ENCODE results near the gene ATP6V0A4.

Gene ATP6V0A4

GRCh38 chr7:138825049-138825721 lies 27.2 kb upstream of the ATP6V0A4 start:
- no peak overlapping the region for H2AFZ ChIP-seq (ENCODE audit: low read length)
- no peak overlapping the region for H3K4me2 ChIP-seq (ENCODE audit: low read length)
- no peak overlapping the region for H3K27ac ChIP-seq (ENCODE audit: low read depth, low read length, poor library complexity, severe bottlenecking)
- no peak overlapping the region for H3K4me3 ChIP-seq (ENCODE audit: low read depth, low read length, poor library complexity, severe bottlenecking)
- H4K20me1 ChIP-seq (ENCODE audit: insufficient read depth, low read length): no peaks in the 10 kb centered on the region
- H3F3A ChIP-seq (ENCODE audit: insufficient read depth, low read length): no peaks in the 10 kb centered on the region
- H3K9me3 ChIP-seq (ENCODE audit: low read length): no peaks in the 10 kb centered on the region
- no peaks in the 10 kb centered on the region for H3K36me3 ChIP-seq (ENCODE audit: insufficient read depth, low read length)
- no peak for TF ChIP-seq EZH2 (IDR thresholded peaks at IDR 0.05; ENCODE audit: borderline replicate concordance, low read length)
- TF ChIP-seq CTCF (IDR thresholded peaks at IDR 0.05; ENCODE audit: low read length): no peak
- H3K79me2 ChIP-seq (ENCODE audit: insufficient read depth, low read length): no peaks in the 10 kb centered on the region
- H3K9me2 ChIP-seq (ENCODE audit: low read depth, low read length): no peaks in the 10 kb centered on the region
- no peaks in the 10 kb centered on the region for H3K4me1 ChIP-seq (ENCODE audit: insufficient read depth, low read length, severe bottlenecking)
- H3K9ac ChIP-seq (ENCODE audit: low read length): no peak overlapping the region
- H3K27me3 ChIP-seq (ENCODE audit: insufficient read depth, low read length): no peaks in the 10 kb centered on the region

GRCh38 chr7:138822867-138823535 lies 25.0 kb upstream of the ATP6V0A4 start:
- TF ChIP-seq EZH2 (IDR thresholded peaks at IDR 0.05; ENCODE audit: borderline replicate concordance, low read length) (no peak), CTCF (IDR thresholded peaks at IDR 0.05; ENCODE audit: low read length) (no peak)
- no peak overlapping the region for H3K9ac ChIP-seq (ENCODE audit: low read length)
- no peak overlapping the region for H3K4me2 ChIP-seq (ENCODE audit: low read length)
- no peak overlapping the region for H2AFZ ChIP-seq (ENCODE audit: low read length)
- H3K9me2 ChIP-seq (ENCODE audit: low read depth, low read length): no peaks in the 10 kb centered on the region
- no peaks in the 10 kb centered on the region for H4K20me1 ChIP-seq (ENCODE audit: insufficient read depth, low read length)
- H3K9me3 ChIP-seq (ENCODE audit: low read length): no peaks in the 10 kb centered on the region
- no peaks in the 10 kb centered on the region for H3K27me3 ChIP-seq (ENCODE audit: insufficient read depth, low read length)
- no peak overlapping the region for H3K27ac ChIP-seq (ENCODE audit: low read depth, low read length, poor library complexity, severe bottlenecking)
- no peak overlapping the region for H3K4me3 ChIP-seq (ENCODE audit: low read depth, low read length, poor library complexity, severe bottlenecking)
- H3K4me1 ChIP-seq (ENCODE audit: insufficient read depth, low read length, severe bottlenecking): no peaks in the 10 kb centered on the region
- H3K79me2 ChIP-seq (ENCODE audit: insufficient read depth, low read length): no peaks in the 10 kb centered on the region
- no peaks in the 10 kb centered on the region for H3F3A ChIP-seq (ENCODE audit: insufficient read depth, low read length)
- no peaks in the 10 kb centered on the region for H3K36me3 ChIP-seq (ENCODE audit: insufficient read depth, low read length)

- TF ChIP-seq EZH2 (IDR thresholded peaks at IDR 0.05; ENCODE audit: borderline replicate concordance, low read length) (no peak), CTCF (IDR thresholded peaks at IDR 0.05; ENCODE audit: low read length) (no peak)
- Histone ChIP-seq H3K9ac (ENCODE audit: low read length) (no peak overlapping the region), H3K27me3 (ENCODE audit: insufficient read depth, low read length) (no peaks in the 10 kb centered on the region), H3K9me2 (ENCODE audit: low read depth, low read length) (no peaks in the 10 kb centered on the region), H3K4me3 (ENCODE audit: low read depth, low read length, poor library complexity, severe bottlenecking) (no peak overlapping the region), H4K20me1 (ENCODE audit: insufficient read depth, low read length) (no peaks in the 10 kb centered on the region), H3K9me3 (ENCODE audit: low read length) (no peaks in the 10 kb centered on the region), H3K79me2 (ENCODE audit: insufficient read depth, low read length) (no peaks in the 10 kb centered on the region), H3K4me2 (ENCODE audit: low read length) (no peak overlapping the region), H3K4me1 (ENCODE audit: insufficient read depth, low read length, severe bottlenecking) (no peaks in the 10 kb centered on the region), H3K27ac (ENCODE audit: low read depth, low read length, poor library complexity, severe bottlenecking) (no peak overlapping the region), H2AFZ (ENCODE audit: low read length) (no peak overlapping the region), H3F3A (ENCODE audit: insufficient read depth, low read length) (no peaks in the 10 kb centered on the region), H3K36me3 (ENCODE audit: insufficient read depth, low read length) (no peaks in the 10 kb centered on the region)
Observed at GRCh38 chr7:138821912-138822311, 23.9 kb upstream of the ATP6V0A4 start.
